CD4-positive, alpha-beta T cell treated with Interleukin-17A for 1 hour (primary cell): ENCODE data around the gene LAMB2.

Experiments
- DNase-seq: peaks from one replicate; pipeline ENCODE4 v3.0.0-alpha.2; 2020

Gene LAMB2

DNA sequence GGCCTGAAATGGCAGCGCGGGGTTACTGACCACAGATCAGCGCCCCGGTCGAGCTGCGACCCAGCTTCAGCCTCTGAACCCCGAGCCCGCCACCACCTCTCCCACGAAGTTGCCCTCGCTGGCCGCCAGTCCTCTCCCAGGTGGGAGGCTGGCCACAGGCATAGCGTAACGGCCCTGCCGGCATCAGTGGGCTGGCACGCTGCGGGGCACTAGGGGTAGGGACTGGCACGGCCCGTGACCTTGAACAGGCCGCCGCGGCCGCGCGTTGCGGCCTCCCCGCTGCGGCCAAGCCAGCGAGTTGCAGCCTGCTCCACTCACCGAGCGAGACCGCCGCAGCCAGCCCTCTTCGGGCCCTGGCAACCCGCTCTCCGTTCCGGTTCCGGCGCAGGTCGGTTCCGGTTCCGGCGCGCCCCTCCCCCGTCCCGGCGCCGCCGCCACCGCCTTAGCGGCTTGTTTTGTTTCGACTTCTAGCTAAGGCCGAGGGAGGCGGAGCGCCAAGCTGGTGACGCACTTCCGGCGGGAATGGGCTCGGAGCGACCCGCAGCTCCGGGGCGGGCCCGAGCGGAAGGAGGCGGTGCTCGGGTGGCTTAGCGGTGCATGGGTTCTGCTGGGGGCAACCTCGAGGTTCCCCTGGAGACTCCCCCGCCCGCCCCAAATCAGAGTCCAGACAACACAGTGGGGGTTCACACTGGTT is 12.3 kb downstream of the LAMB2 start, which contains the start of gene USP19:
TSS of gene USP19 (minus strand) at position 386 of the 694 bp plus-strand sequence. CDS start 1,678 bp downstream, outside the sequence.
- DNase-seq = peak; percentile 96

DNA sequence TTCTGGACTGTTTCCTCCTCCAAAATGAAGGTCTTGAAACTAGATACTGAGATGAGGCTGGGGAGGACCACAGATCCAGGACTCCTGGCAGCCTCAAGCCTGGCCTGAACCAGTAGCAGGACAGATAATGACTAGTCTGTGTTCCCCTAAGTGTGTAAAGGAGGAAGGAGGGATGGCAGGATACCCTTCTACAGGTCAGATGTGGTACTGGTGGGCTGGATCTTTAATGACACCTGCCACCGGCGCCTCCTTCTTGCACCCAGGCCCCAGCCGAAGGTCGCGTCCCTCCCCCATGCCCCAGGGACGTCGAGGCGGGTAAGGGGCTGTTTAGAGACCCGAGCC is 12.8 kb downstream of the LAMB2 start:
- peak; percentile 17 for DNase-seq

- DNase-seq = no peak
These were observed 13.4 kb downstream of the LAMB2 start for GRCh38 chr3:49119439-49119838.

- DNase-seq = no peak
These were observed 13.8 kb downstream of the LAMB2 start for GRCh38 chr3:49119036-49119435.

- no peak for DNase-seq
These were observed 20.6 kb downstream of the LAMB2 start for GRCh38 chr3:49112262-49112661.

DNA sequence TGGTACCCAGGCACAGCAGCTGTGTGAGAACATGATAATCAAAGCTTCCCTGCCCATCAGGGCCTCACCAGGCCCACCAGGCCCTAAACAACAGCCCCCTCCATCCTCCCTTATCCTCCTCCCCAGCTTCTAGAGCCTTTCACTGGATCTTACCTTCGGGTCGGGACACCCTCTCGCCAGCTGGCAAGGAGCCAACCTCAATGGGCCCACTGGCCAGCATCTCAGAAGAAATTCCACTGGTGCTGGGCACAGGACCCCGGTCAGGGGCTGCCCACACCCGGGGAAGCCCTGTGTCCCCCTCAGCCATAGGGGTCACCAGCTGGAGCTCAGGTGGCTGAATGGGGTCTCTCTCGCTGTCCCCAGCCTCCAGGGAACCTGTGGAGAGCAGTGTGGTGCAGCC is 21.5 kb downstream of the LAMB2 start:
- no peak for DNase-seq

- DNase-seq = no peak
These were observed 22.1 kb downstream of the LAMB2 start for GRCh38 chr3:49110780-49111179.

DNA sequence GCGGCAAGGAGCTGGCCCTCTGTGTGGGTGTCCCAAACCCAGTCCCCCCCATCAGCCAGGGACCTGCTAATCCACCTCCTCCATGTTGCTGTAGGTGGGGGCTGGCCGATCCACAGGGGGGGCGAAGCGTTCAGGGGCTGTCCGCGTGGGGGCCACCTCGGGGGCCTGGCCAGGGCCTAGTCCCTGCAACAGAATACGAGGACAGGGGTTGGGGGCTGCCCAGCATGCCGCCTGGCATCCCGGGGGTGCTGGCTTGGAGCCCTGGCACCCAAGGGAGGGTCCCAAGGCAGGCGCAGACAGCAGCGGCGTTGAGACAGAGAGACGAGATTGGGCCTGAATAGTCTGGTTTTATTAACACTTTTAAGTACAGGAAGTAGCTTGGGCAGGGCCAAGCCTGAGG is 24.5 kb downstream of the LAMB2 start:
- DNase-seq = no peak

- peak; percentile 92 for DNase-seq
These were observed 28.2 kb downstream of the LAMB2 start, which contains the start of gene QARS1 for GRCh38 chr3:49104427-49105291. TSS of gene QARS1 (minus strand) at chr3:49104757. CDS start at chr3:49104733, 24 bp downstream.

- no peak for DNase-seq
These were observed 28.8 kb downstream of the LAMB2 start for GRCh38 chr3:49104052-49104426.

GRCh38 chr3:49100046-49100615 is 32.7 kb downstream of the LAMB2 start:
- DNase-seq = no peak

DNA sequence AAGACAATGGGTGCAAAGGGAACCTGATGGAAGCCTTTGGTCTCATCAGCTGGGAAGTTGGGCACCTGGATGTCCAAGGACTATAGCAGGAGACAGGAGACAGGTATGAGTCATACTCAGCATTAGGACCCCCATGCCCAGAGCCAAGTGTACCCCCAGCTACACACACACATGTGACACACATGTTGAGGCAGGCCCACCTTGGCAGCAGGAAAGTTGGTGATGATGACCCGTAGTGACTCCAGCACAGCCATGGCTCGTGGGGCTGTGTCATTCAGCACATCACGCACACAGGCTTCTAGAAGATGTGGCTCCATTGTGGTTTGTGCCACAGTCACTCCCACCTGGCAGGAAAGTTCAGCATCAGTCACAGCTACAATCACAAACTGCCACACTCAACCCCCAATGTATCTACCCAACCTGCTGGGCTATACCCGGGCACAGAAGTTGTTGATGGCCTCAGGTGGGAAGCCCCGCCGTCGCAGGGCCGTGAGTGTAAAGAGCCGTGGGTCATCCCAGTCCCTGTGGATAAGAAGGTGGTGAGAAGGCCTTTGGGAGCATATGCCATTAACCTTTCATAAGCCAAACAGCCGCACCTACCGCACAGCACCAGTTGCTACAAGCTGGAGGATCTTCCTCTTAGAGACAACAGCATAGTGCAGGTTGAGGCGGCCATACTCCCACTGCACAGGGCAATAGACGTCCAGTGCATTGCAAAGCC is 33.8 kb downstream of the LAMB2 start:
- DNase-seq = no peak

GRCh38 chr3:49098429-49098828 is 34.4 kb downstream of the LAMB2 start:
- DNase-seq = no peak

DNA sequence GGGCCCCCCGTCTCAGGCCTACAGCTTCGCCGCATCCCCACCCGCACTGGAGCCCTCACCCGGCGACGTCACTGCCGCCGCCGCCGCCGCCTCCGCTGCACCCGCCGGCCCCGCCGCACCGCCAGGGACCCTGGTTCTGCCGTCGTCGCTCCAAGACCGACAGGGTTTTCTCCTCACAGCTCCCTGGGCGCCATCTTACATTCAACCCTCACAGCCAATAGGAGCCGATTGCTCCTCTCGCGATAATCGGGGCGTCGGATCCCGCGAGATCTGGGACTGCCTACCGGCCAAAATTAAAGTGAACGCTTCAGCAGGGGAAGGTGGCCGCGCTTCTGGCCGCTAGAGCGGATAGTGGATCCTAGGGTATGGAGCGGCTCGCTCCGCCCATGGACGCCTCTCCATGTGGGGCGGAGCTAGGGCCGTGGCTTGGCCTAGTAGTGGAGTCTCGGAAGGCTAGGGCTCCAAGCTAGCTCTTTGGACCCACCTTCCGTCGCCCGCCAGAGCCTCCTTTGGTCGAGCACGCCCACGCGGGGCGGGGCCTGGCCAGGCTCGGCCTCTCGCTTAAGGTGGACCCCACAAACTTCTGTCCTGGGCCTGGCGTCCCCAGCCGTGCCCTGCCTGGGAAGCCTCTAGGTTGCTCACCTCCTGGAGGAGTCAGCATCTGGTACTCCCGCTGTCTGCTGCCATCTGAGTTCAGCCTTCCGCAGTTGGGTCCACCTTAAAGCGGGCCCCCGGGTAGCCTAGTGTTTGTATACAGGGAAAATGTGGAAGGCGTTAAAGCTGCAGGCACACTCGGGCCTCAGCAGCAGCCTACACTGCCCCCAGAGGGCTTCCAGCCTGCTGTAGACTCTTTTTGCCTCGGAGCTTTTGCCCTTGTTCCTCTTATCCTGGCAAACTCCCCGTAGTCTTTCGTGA is 38.7 kb downstream of the LAMB2 start, which contains the start of gene QRICH1:
TSS of gene QRICH1 (minus strand) at position 219 of the 915 bp plus-strand sequence. CDS start 17,054 bp downstream, outside the sequence.
- DNase-seq = peak; percentile 98

DNA sequence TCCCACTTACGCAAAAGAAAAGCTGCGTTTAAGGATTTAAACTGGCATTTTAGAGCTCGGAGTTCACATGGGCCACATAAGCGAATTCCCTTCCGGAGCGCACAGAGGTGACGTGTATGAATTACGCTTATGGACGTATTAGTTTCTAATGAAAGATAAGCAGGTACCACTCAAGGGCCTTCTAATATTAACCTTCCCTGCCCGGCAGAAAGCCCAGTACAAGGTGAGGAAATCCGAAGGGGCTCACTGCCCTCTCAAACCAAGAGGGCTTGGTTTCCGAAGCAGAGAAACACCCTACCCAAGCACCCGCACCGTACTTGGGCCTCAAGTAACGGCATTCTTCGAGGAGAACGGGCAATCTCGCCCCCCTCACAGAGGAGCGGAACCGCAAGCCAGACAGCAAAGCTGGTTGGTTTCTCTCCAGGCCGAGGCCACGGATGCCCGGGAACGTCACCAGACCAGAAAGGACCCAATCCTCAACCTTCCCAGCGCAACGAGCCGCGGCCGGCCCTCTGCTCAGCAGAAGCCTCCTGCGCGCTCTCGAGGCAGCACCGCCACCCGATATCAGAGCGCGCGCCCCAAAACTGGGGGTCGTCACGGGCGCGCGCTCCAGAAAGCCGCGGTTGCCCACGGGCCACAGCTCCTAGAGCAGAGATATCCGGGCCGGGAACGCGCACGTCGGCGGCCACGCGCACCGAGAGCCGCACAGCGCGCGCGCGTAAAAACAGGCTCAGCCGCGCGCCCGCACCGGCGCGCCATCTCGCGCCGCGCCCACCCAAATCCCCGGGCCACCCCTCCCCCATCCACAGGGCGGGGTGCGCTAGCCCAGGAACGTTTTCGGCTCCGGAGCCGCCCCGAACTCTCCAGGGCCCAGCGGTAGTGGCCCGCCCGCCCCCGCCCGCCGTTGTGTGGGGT is 39.7 kb downstream of the LAMB2 start:
- peak; percentile 86 for DNase-seq

- DNase-seq = no peak
These were observed 51.4 kb downstream of the LAMB2 start for GRCh38 chr3:49081429-49081828.

GRCh38 chr3:49079270-49079669 is 53.6 kb downstream of the LAMB2 start:
- DNase-seq = no peak

DNA sequence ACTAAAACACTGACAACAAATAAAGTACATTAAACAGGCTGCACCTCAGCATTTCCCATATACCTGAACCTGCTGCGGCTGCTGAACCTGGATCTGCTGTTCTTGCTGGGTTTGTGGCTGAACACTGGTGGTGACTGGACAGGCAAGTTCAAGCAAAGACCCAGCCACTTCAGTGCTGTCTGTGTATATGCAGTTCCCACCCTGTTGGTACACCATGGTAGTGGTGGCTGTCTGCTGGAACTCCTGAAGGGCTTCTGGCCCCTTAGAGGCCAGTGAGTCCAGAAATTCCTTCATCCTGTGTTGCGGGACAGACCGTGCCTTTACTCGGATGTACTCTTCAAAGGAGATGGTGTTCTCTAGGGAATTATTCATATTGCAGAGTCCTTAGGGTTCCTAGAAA is 56.2 kb downstream of the LAMB2 start:
- DNase-seq = no peak

DNA sequence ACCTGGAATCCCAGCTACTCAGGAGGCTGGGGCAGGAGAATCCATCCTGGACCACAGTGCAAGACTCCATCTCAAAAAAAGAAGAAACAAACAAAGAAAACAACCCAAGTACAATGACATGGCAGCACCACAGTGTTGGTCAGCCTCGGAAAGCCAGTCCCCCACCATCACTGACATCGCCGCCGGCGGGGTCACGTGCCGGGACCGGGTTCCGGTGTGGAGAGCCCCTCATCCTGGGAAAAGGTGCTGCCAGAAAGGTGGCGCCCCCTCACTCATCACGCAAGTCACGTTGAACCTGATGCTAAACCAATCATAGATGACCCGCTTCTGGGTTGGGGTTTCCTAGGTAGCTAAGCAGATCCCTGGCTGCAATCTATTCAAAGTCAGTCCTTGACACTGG is 56.7 kb downstream of the LAMB2 start:
- DNase-seq = no peak
